Fibroblast of gingiva (primary cell): ENCODE data around the gene ARL15.

Source experiments
- DNase-seq: peaks from one replicate; pipeline ENCODE4 v3.0.0-alpha.2; 2011; ENCODE audit warnings: low read depth

The ARL15 gene

GRCh38 chr5:54156577-54156976 is 153.8 kb downstream of the ARL15 start:
- no peak for DNase-seq

GRCh38 chr5:54150841-54151240 is 159.5 kb downstream of the ARL15 start:
- DNase-seq = no peak

- DNase-seq = no peak
Observed at GRCh38 chr5:54148858-54149257, 161.5 kb downstream of the ARL15 start.

GRCh38 chr5:54148067-54148845 is 162.1 kb downstream of the ARL15 start:
- DNase-seq = peak; percentile 29

DNA sequence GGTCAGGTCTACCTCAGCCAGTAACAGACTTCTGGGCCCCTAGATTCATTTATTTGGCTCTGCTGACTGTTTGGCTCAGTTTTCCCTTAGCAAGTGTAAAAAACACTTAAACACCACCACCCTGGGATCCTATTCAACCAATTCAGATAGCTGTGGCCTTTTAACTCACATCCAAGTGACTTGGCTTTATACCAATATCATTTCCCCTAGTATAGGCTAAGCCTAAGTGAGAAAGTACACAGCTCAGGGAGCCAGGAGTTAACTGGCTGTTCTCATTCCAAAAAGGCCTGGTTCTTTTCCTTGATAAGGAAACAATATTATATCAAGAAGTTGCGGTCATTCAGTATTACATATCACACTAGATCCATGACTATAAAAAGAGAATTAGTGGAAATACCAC is 163.5 kb downstream of the ARL15 start:
- DNase-seq = no peak

- no peak for DNase-seq
Observed at GRCh38 chr5:54146390-54146789, 164.0 kb downstream of the ARL15 start.

DNA sequence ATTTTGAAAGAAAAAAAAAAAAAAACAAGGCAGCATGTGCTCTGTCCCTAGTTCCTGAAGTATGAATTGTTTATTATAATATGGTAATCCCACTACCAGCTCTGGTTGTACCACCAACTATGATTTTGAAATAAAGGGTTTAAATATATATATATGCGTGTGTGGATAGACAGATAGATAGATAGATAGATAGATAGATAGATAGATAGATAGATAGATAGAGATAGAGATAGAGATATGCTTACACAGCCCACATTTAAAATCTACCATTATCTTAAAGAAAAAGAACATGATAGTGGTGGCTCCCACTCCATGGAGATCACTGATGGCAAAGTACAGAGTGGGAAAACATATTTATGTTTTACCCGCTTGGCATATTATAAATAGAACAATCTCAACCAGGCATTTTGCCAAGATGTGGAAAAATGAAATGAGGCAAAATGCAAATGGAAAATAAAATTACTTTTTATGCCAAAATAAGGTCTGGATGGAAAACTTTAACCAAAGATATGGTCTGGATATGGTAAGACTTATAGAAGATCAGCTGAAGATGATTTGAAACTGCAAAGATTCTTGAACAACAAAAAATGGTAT is 170.0 kb downstream of the ARL15 start:
- no peak for DNase-seq

GRCh38 chr5:54136516-54137440 is 173.6 kb downstream of the ARL15 start:
- no peak for DNase-seq

- peak; percentile 5 for DNase-seq
Observed at GRCh38 chr5:54135042-54135441, 175.3 kb downstream of the ARL15 start.

- DNase-seq = no peak
Observed at GRCh38 chr5:54133917-54134316, 176.5 kb downstream of the ARL15 start.

DNA sequence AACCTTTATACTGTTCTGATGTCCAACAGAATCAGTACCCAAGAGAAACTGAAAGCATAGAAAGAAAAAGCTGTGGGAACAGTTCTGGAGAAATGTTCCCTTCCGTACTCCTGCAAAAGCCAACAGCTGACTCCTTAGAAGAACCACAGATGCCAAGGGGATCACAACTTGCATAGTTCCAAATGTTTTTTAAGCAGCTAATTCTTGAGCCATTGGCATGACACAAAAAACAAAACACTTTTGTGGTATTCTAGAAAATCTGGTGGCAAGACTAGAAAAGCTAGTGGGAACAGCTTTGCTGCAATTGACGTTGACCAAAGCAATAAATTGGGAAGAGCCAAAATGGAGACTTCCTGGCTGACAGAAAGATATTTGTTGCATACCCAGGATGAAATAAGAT is 189.9 kb downstream of the ARL15 start:
- DNase-seq = peak; percentile 8

DNA sequence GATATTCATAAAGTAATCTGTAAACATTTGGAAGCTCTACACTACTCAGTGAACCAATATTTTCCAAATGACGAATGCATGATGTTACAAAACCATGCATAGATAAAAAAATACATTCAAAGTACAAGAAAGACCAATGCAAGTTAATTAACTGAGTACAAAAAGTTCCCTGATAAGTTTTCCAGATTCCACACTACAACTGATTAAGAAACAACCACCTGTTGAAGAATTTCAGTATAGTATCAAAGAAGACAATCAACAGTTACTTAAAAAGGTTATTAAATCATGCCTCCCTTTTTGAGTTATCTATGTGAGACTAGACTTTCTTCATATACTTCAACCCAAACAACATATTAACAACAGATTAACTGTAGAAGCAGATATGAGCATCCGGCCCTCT is 192.4 kb downstream of the ARL15 start:
- no peak for DNase-seq

DNA sequence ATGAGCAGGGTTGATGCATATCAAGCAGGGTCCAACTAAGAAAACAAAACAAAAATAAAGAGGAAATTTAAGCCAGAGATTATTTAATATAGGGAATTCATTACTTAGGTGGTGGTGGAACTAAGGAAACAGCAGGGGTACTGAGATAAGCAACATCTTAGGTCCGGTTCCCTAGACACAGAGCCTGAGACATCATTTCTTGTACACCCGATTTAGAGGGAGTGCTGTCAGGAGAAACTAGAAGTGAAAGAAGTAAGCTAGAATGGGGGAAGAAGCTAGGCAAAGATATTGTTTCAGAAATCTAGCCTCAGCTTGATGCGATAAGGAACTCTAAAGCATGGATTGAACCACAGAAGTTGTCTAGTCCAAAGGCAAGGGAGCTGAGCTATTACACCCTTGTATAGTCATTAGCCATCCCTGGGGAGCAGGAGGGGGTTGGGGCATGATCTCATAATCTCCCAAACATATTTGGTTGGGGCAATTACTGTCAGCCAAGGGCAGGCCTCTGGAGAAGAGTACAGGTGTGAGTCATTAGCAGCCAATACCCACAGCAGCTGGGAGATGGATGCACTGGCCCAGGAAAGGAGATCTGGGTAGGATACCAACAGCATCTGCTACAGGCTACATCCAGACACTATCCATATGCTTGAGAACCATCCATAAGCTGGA is 194.5 kb downstream of the ARL15 start:
- DNase-seq = no peak

DNA sequence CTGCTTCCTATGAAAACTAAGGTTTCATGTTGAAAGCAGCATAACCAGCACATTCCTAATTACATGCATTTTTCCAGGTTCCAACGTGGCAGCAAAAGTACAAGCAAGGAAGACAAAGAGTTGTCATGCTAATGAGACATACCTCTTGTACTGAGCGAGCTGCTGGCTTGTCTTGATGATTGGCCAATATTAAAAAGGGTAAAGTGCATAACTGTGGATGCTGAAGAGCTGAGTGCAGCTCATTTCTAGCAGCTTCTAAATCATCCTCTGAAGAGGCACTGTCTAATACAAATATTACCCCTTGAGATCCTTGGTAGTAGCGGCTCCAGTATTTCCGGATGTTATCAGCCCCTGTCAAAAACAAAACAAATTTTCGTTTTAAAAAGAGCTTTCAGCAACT is 197.3 kb downstream of the ARL15 start:
- no peak for DNase-seq

GRCh38 chr5:54109626-54110330 is 200.6 kb downstream of the ARL15 start:
- peak; percentile 3 for DNase-seq

- no peak for DNase-seq
Observed at GRCh38 chr5:54108136-54108535, 202.2 kb downstream of the ARL15 start.

DNA sequence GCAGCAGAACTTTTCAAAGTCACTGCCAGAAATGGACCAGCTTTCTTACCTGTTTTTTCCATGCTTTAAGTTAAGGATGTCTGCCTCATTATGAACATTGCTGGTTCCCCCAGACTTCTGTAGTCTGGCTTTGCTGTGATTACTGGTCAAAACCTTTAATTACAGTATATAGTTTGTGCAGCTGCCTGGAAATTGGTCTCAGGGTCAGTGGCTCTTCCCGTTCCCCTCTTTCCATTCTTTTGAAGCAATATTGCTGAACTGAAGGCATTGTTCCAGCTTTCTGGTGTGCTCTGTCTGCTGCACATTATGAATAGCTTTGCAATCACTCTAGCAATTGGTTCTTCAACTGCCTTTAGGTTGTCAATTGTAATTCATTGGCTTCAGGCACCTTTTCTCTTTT is 206.5 kb downstream of the ARL15 start:
- no peak for DNase-seq

- no peak for DNase-seq
Observed at GRCh38 chr5:54098267-54098666, 212.1 kb downstream of the ARL15 start.

GRCh38 chr5:54095969-54096368 is 214.4 kb downstream of the ARL15 start:
- no peak for DNase-seq

DNA sequence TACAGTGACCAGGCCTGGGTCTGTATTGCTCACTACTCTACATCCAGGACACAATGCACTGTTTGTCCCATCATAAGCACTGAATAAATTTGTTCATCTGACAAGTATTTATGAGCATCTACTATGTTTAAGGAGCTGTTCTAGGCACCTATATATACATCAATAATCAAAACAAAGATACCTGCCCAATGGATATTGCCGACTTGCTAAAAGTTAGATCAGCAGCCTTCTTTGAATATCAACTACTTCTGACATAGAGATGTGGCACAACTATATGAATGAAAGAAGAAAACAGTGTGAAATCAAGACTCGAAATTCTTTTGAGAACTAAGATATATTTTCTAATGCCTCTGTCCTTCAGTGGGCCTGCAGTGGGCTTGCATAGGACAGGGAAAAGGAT is 215.7 kb downstream of the ARL15 start:
- DNase-seq = no peak

- no peak for DNase-seq
Observed at GRCh38 chr5:54093861-54094260, 216.5 kb downstream of the ARL15 start.

GRCh38 chr5:54093081-54093492 is 217.3 kb downstream of the ARL15 start:
- no peak for DNase-seq
